Measurements from ENCODE around the gene SPG7. TPM values are rescaled to one million over a fixed set of nuclear protein-coding genes. Genes with fewer than 3 reads are reported as not detected.
A peak's percentile ranks its signal among the peaks of the same experiment; 100 is the strongest.

Gene SPG7
- total RNA-seq, 4 donors from 2014 or later, result 58.8 to 94.3 (median 83.3) TPM

- intact Hi-C loops (cut with DNase I), result no loop called here
- peaks cover 18 to 67% (median 67%) of the 10 kb centered on the region in 4 donors for H3K36me3 ChIP-seq
- no peaks in the 10 kb centered on the region for H3K9me3 ChIP-seq
- TF ChIP-seq EP300 (IDR thresholded peaks at IDR 0.05) (no peak), POLR2AphosphoS5 (IDR thresholded peaks at IDR 0.05) (no peak), CTCF (IDR thresholded peaks at IDR 0.05) (no peak), POLR2A (IDR thresholded peaks at IDR 0.05; ENCODE audit: low read depth) (no peak)
- H3K4me3 ChIP-seq, result no peak overlapping the region
- DNase-seq (ENCODE audit: extremely low spot score), result no peak
- peaks cover 10 to 29% (median 24%) of the 10 kb centered on the region in 4 donors for H3K4me1 ChIP-seq
- H3K27me3 ChIP-seq, result peaks cover 0 to 4% (median 0%) of the 10 kb centered on the region in 4 donors
- WGBS, result 90% methylated on average over 11 of the region's 13 CpGs
- H3K27ac ChIP-seq (replicated peaks in 1 of 4), result no peak overlapping the region
Observed at GRCh38 chr16:89555780-89556179, 47.6 kb downstream of the SPG7 start.

- no peak for DNase-seq (ENCODE audit: extremely low spot score)
- WGBS, result 62% methylated on average over 33 of the region's 34 CpGs
- TF ChIP-seq CTCF (IDR thresholded peaks at IDR 0.05), result peak; percentile 56 to 75 (median 58)
- TF ChIP-seq EP300 (IDR thresholded peaks at IDR 0.05), result no peak
- H3K36me3 ChIP-seq, result peaks cover 15 to 65% (median 64%) of the 10 kb centered on the region in 4 donors
- H3K4me3 ChIP-seq, result no peak overlapping the region
- intact Hi-C loops (cut with DNase I), result no loop called here
- peaks cover 19 to 41% (median 34%) of the 10 kb centered on the region in 4 donors for H3K4me1 ChIP-seq
- H3K27ac ChIP-seq (replicated peaks in 1 of 4), result peak overlapping the region in 1 of 4 donors; percentile 39
- H3K27me3 ChIP-seq, result peaks cover 0 to 4% (median 0%) of the 10 kb centered on the region in 4 donors
- H3K9me3 ChIP-seq, result no peaks in the 10 kb centered on the region
Observed at GRCh38 chr16:89556750-89557689, 48.8 kb downstream of the SPG7 start.

GRCh38 chr16:89557690-89558490 lies 49.7 kb downstream of the SPG7 start:
- H3K27ac ChIP-seq (replicated peaks in 1 of 4), result no peak overlapping the region
- TF ChIP-seq EP300 (IDR thresholded peaks at IDR 0.05) (no peak), CTCF (IDR thresholded peaks at IDR 0.05) (no peak), POLR2AphosphoS5 (IDR thresholded peaks at IDR 0.05) (no peak), POLR2A (IDR thresholded peaks at IDR 0.05; ENCODE audit: low read depth) (no peak)
- H3K4me3 ChIP-seq, result no peak overlapping the region
- H3K27me3 ChIP-seq, result peaks cover 0 to 4% (median 0%) of the 10 kb centered on the region in 4 donors
- DNase-seq (ENCODE audit: extremely low spot score), result no peak
- 88% methylated on average over 18 of the region's 19 CpGs for WGBS
- intact Hi-C loops (cut with DNase I), result no loop called here
- no peaks in the 10 kb centered on the region for H3K9me3 ChIP-seq
- H3K36me3 ChIP-seq, result peaks cover 23 to 65% (median 64%) of the 10 kb centered on the region in 4 donors
- peaks cover 26 to 49% (median 42%) of the 10 kb centered on the region in 4 donors for H3K4me1 ChIP-seq

GRCh38 chr16:89560378-89561141 lies 52.4 kb downstream of the SPG7 start, which contains the start of gene RPL13:
Gene RPL13 (plus strand): TSS chr16:89560682. CDS start chr16:89560960, 278 bp downstream.
- H3K4me1 ChIP-seq, result peaks cover 42 to 75% (median 67%) of the 10 kb centered on the region in 4 donors
- H3K4me3 ChIP-seq, result peak within 1 kb of the TSS; percentile 75 to 98 (median 82)
- H3K27me3 ChIP-seq, result peaks cover 0 to 4% (median 0%) of the 10 kb centered on the region in 4 donors
- H3K36me3 ChIP-seq, result peaks cover 21 to 60% (median 60%) of the 10 kb centered on the region in 4 donors
- intact Hi-C loops (cut with DNase I), result loop anchor here (5.0 kb wide), 1 partner anchor 233 kb away; no protein-coding TSS in a partner anchor
- TF ChIP-seq CTCF (IDR thresholded peaks at IDR 0.05) (peak in 1 of 3 experiments; percentile 30), POLR2AphosphoS5 (IDR thresholded peaks at IDR 0.05) (peak; percentile 99), POLR2A (IDR thresholded peaks at IDR 0.05; ENCODE audit: low read depth) (peak; percentile 93), EP300 (IDR thresholded peaks at IDR 0.05) (no peak)
- no peaks in the 10 kb centered on the region for H3K9me3 ChIP-seq
- 0% methylated on average over 11 of the region's 87 CpGs for WGBS
- DNase-seq (ENCODE audit: extremely low spot score), result peak; percentile 98
- H3K27ac ChIP-seq (replicated peaks in 1 of 4), result peak within 1 kb of the TSS; percentile 94 to 99 (median 98)
